ENCODE measurements around the gene EIF4H.
"Not testable (repeated sequence)": the region's sequence is repeated elsewhere in the genome, so short reads cannot be mapped to it uniquely, and the experiment has no call there.

The EIF4H gene

GRCh38 chr7:74176555-74176954 is 2.4 kb downstream of the EIF4H start:
- no peak for DNase-seq

GRCh38 chr7:74178632-74179031 is 4.5 kb downstream of the EIF4H start:
- no peak for DNase-seq

GRCh38 chr7:74179935-74180604 is 5.9 kb downstream of the EIF4H start:
- DNase-seq = no peak

GRCh38 chr7:74180866-74181265 is 6.7 kb downstream of the EIF4H start:
- no peak for DNase-seq

- DNase-seq = no peak
Observed at GRCh38 chr7:74181821-74182220, 7.7 kb downstream of the EIF4H start.

- DNase-seq = no peak
Observed at GRCh38 chr7:74182453-74183090, 8.4 kb downstream of the EIF4H start.

GRCh38 chr7:74183142-74183541 is 9.0 kb downstream of the EIF4H start:
- DNase-seq = no peak

GRCh38 chr7:74183653-74184450 is 9.7 kb downstream of the EIF4H start:
- DNase-seq = peak; percentile 39

- no peak for DNase-seq
Observed at GRCh38 chr7:74185016-74185415, 10.9 kb downstream of the EIF4H start.

- DNase-seq = no peak
Observed at GRCh38 chr7:74185636-74186035, 11.5 kb downstream of the EIF4H start.

GRCh38 chr7:74187915-74188675 is 13.9 kb downstream of the EIF4H start:
- DNase-seq = no peak

- no peak for DNase-seq
Observed at GRCh38 chr7:74190259-74190658, 16.1 kb downstream of the EIF4H start.

- no peak for DNase-seq
Observed at GRCh38 chr7:74191231-74191630, 17.1 kb downstream of the EIF4H start.

GRCh38 chr7:74193054-74193453 is 18.9 kb downstream of the EIF4H start:
- no peak for DNase-seq

- DNase-seq = no peak
Observed at GRCh38 chr7:74193913-74194312, 19.8 kb downstream of the EIF4H start.

GRCh38 chr7:74194686-74195085 is 20.5 kb downstream of the EIF4H start:
- DNase-seq = no peak

GRCh38 chr7:74195139-74195860 is 21.1 kb downstream of the EIF4H start:
- DNase-seq = not testable (repeated sequence)

GRCh38 chr7:74195968-74196654 is 22.0 kb downstream of the EIF4H start:
- not testable (repeated sequence) for DNase-seq

- DNase-seq = no peak
Observed at GRCh38 chr7:74197449-74198124, 23.4 kb downstream of the EIF4H start.

- no peak for DNase-seq
Observed at GRCh38 chr7:74199551-74200355, 25.6 kb downstream of the EIF4H start.

Measured in CD4-positive, alpha-beta T cell treated with Interleukin-17A for 4 hours (primary cell).